Transverse colon (tissue), 4 donors: ENCODE data around the gene NRN1L. TPM values are rescaled to one million over a fixed set of nuclear protein-coding genes. Genes with fewer than 3 reads are reported as not detected.
"Not testable (repeated sequence)": the region's sequence is repeated elsewhere in the genome, so short reads cannot be mapped to it uniquely, and the experiment has no call there.

Experiments
- DNase-seq: peaks from one replicate; pipeline ENCODE4 v3.0.0-alpha.2; 2019
- H3K27ac ChIP-seq, 4 donors: fragments of 200-600 bp; sonication (generic); 2 replicates each; pipeline ENCODE4 v1.5.1; 2016 to 2018; ENCODE audit warnings: inconsistent platforms in 4 of 4
- H3K27me3 ChIP-seq: fragments of 200-600 bp; sonication (generic); 2 replicates; pipeline ENCODE4 v1.5.1; 2017; ENCODE audit warnings: inconsistent platforms
- H3K36me3 ChIP-seq, 4 donors: fragments of 200-600 bp; sonication (generic); 2 replicates each; pipeline ENCODE4 v1.5.1; 2017 to 2019; ENCODE audit warnings: inconsistent platforms in 4 of 4
- H3K4me1 ChIP-seq, 4 donors: fragments of 200-600 bp; sonication (generic); 2 replicates each; pipeline ENCODE4 v1.5.1; 2017 to 2020; ENCODE audit warnings: inconsistent platforms in 4 of 4
- H3K4me3 ChIP-seq, 4 donors: fragments of 200-600 bp; sonication (generic); 1 replicate in 1 of 4; 2 replicates in 3 of 4; pipeline versions ENCODE4 v1.5.1 to v1.6.1; 2017 to 2019; ENCODE audit warnings: inconsistent platforms in 4 of 4
- H3K9me3 ChIP-seq, 2 donors: fragments of 200-600 bp; sonication (generic); 2 replicates each; pipeline ENCODE4 v1.5.1; 2017 to 2019; ENCODE audit warnings: inconsistent platforms in 2 of 2
- CTCF ChIP-seq, 5 experiments: fragments of 200-600 bp in 3 of 5; fragments of 450-650 bp in 2 of 5; sonication (generic) in 3 of 5; IDR thresholded peaks; 1 replicate in 2 of 5; 2 replicates in 3 of 5; pipeline ENCODE4 v1.5.1; 2016 to 2017; ENCODE audit warnings: antibody characterized with exemption in 5 of 5, inconsistent platforms in 3 of 5, mild to moderate bottlenecking in 2 of 5, moderate library complexity in 1 of 5
- EP300 ChIP-seq: sonication (generic); formaldehyde crosslinking; IDR thresholded peaks from one replicate; pipeline ENCODE4 v1.6.1; 2017; ENCODE audit warnings: antibody characterized with exemption, low read depth
- POLR2A ChIP-seq: fragments of 450-650 bp; IDR thresholded peaks from one replicate; pipeline ENCODE4 v1.6.1; 2016; ENCODE audit warnings: antibody characterized with exemption, mild to moderate bottlenecking, moderate library complexity
- POLR2AphosphoS5 ChIP-seq, 3 donors: sonication (generic); formaldehyde crosslinking; IDR thresholded peaks; one replicate each; pipeline ENCODE4 v1.6.1; 2016; ENCODE audit warnings: antibody characterized with exemption in 3 of 3
- WGBS, 2 donors: methylation state at CpG; one replicate each; pipeline ENCODE4 v1.1.5; 2018; ENCODE audit warnings: low coverage in 1 of 2; 5-methylcytosine and 5-hydroxymethylcytosine counted together
- in situ Hi-C, 4 donors: fragments of 200-750 bp; cut with MboI; loops; one replicate each; pipeline versions ENCODE4 v1.15.0 to v1.15.1; 2017; ENCODE audit warnings: low sequenced_read_pairs in 3 of 4, low pct_ligation_motif_present in 1 of 4, low pct_unique_long_range_greater_than_20kb in 1 of 4
- intact Hi-C: fragments of 100-400 bp; cut with DNase I; formaldehyde crosslinking; loops from one replicate; pipeline ENCODE4 v1.15.1; 2023; ENCODE audit warnings: low total_unique reads
- total RNA-seq, 4 donors: library from RNA; depleted of rRNA; stranded (reverse); fragments of >200 nt; gene quantifications; one replicate each; pipeline ENCODE4 v1.1.0, GENCODE V29; 2016

NRN1L gene
- 1 to 10 TPM in 1 of 4 donors, not detected in 3; 2.5 TPM for total RNA-seq

DNA sequence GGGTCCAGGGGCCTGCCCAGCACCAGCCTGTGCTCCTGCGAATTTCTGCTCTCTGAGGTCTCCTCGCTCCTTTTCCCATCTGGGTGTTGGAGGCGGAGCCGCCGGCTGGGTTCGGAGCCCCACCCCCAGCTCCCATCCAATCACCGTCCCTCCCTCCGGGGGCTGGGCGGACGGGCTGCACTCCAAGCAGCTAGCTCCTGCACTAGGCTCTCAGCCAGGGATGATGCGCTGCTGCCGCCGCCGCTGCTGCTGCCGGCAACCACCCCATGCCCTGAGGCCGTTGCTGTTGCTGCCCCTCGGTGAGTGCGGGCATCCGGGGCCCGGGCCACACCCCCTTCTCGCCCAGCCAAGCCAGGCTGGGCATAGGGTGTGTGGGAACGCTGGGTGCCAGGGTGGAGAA is at the start of gene NRN1L:
Gene NRN1L (plus strand): TSS at position 202 of the 400 bp plus-strand sequence. CDS start 19 bp downstream, at position 221.
- in situ Hi-C loops (no loop called here), intact Hi-C loops (no loop called here)
- peaks cover 0 to 27% (median 9%) of the 10 kb centered on the region in 4 donors for H3K36me3 ChIP-seq
- H3K27me3 ChIP-seq: no peaks in the 10 kb centered on the region
- peak within 1 kb of the TSS in 3 of 4 donors; percentile 11 to 53 (median 40) for H3K27ac ChIP-seq
- peak; percentile 83 for DNase-seq
- 59 to 100% methylated on average over 1 to 10 of the region's 22 CpGs for WGBS, 2 donors
- no peaks in the 10 kb centered on the region for H3K9me3 ChIP-seq
- no peak within 1 kb of the TSS for H3K4me3 ChIP-seq
- peaks cover 0 to 11% (median 1%) of the 10 kb centered on the region in 4 donors for H3K4me1 ChIP-seq
- TF ChIP-seq EP300: no peak
- TF ChIP-seq CTCF (IDR thresholded peaks at IDR 0.05): no peak
- TF ChIP-seq POLR2AphosphoS5 (IDR thresholded peaks at IDR 0.05): peak in 2 of 3 donors; percentile 28 to 31
- TF ChIP-seq POLR2A: no peak

DNA sequence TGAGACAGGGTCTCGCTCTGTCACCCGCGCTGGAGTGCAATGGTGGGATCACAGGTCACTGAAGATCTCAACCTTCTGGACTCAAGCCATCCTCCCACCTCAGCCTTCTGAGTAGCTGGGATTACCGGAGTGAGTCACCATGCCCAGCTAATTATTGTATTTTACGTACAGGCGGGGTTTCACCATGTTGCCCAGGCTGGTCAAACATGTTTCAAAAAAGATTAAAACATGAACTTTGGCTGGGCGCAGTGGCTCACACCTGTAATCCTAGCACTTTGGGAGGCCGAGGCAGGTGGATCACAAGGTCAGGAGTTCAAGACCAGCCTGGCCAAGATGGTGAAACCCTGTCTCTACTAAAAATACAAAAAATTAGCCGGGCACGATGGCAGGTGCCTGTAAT is 47.5 kb upstream of the NRN1L start:
- H3K4me1 ChIP-seq: peaks cover 3 to 23% (median 13%) of the 10 kb centered on the region in 4 donors
- intact Hi-C loops, H3K9me3 ChIP-seq, H3K36me3 ChIP-seq, DNase-seq, H3K27me3 ChIP-seq, H3K4me3 ChIP-seq, in situ Hi-C loops, H3K27ac ChIP-seq: not testable (repeated sequence)
- 72 to 77% methylated on average over 6 to 10 of the region's 10 CpGs for WGBS, 2 donors

GRCh38 chr16:67837811-67838210 is 46.9 kb upstream of the NRN1L start:
- DNase-seq: no peak

GRCh38 chr16:67841198-67841815 is 43.4 kb upstream of the NRN1L start:
- H3K4me1 ChIP-seq: peaks cover 32 to 40% (median 36%) of the 10 kb centered on the region in 4 donors
- H3K27me3 ChIP-seq: no peaks in the 10 kb centered on the region
- H3K36me3 ChIP-seq: no peaks in the 10 kb centered on the region
- H3K4me3 ChIP-seq: peak overlapping the region in 3 of 4 donors; percentile 51 to 83 (median 82)
- DNase-seq: no peak
- H3K9me3 ChIP-seq: no peaks in the 10 kb centered on the region
- TF ChIP-seq EP300 (no peak), CTCF (IDR thresholded peaks at IDR 0.05) (no peak), POLR2A (no peak), POLR2AphosphoS5 (IDR thresholded peaks at IDR 0.05) (no peak)
- peak overlapping the region; percentile 95 to 98 (median 97) for H3K27ac ChIP-seq
- WGBS, 2 donors: 42 to 55% methylated on average over 12 to 17 of the region's 17 CpGs
- in situ Hi-C loops: no loop called here
- intact Hi-C loops: no loop called here

More at GRCh38 chr16:67837811-67838210, 46.9 kb upstream of the NRN1L start:
- peaks cover 3 to 17% (median 8%) of the 10 kb centered on the region in 4 donors for H3K4me1 ChIP-seq
- in situ Hi-C loops (no loop called here), intact Hi-C loops (no loop called here)
- no peak overlapping the region for H3K4me3 ChIP-seq
- H3K9me3 ChIP-seq: no peaks in the 10 kb centered on the region
- H3K36me3 ChIP-seq: no peaks in the 10 kb centered on the region
- WGBS, 2 donors: 86 to 88% methylated on average over 2 of the region's 2 CpGs
- TF ChIP-seq POLR2AphosphoS5 (IDR thresholded peaks at IDR 0.05) (no peak), POLR2A (no peak), CTCF (IDR thresholded peaks at IDR 0.05) (no peak), EP300 (no peak)
- H3K27ac ChIP-seq: no peak overlapping the region
- H3K27me3 ChIP-seq: no peaks in the 10 kb centered on the region
